HepG2 (cell line): Measurements from ENCODE around the gene RRAS2.

Experiments used
- EZH2 ChIP-seq: conservative IDR thresholded peaks from 2 replicates; pipeline ENCODE4 v1.6.1; 2012; ENCODE audit warnings: mild to moderate bottlenecking, low read depth, low read length, moderate library complexity
- SMAD3 ChIP-seq: sonication (generic); formaldehyde crosslinking; IDR thresholded peaks from 2 replicates; pipeline ENCODE4 v1.4.0; 2020; ENCODE audit warnings: missing genetic modification reagents
- ZNF768 ChIP-seq: sonication (generic); formaldehyde crosslinking; IDR thresholded peaks from 2 replicates; pipeline ENCODE4 v1.4.0; 2020; ENCODE audit warnings: missing genetic modification reagents

GRCh38 chr11:14393129-14393528, 34.1 kb upstream of the RRAS2 start:
- TF ChIP-seq ZNF768 (CRISPR knock-in tag) = no peak
- TF ChIP-seq SMAD3 = no peak
- TF ChIP-seq EZH2 = no peak
